ENCODE measurements around the gene RELA.
"Not testable (repeated sequence)": the region's sequence is repeated elsewhere in the genome, so short reads cannot be mapped to it uniquely, and the experiment has no call there.

Gene RELA

DNA sequence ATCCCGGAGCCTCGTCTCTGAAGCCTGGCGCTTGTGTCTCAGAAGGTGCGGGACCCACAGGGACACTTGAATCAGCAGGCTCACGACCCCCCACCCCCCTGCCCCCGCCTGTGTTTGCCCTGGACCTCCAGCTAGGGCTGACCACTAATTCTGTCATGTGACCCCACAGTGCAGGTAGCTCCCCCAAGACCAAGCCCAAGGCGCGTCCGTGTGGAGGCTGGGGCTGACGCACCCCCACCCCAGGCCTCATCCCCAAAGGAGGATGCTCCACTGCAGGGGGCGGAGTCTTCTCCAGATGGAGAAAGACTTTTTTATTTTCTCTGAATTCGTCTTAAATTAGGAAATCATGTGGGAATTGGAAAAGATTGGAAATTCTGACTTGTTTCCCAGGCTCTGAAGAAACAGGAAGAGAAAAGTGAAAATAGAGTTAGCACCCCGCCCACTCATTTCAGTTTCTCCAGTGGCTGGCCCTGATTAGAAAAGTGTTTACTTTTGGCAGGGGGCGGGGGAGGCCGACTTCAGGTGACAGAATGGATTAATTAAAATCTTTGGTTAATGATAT, 1.0 kb upstream of the RELA start:
- no peak for DNase-seq (ENCODE audit: low spot score)

DNA sequence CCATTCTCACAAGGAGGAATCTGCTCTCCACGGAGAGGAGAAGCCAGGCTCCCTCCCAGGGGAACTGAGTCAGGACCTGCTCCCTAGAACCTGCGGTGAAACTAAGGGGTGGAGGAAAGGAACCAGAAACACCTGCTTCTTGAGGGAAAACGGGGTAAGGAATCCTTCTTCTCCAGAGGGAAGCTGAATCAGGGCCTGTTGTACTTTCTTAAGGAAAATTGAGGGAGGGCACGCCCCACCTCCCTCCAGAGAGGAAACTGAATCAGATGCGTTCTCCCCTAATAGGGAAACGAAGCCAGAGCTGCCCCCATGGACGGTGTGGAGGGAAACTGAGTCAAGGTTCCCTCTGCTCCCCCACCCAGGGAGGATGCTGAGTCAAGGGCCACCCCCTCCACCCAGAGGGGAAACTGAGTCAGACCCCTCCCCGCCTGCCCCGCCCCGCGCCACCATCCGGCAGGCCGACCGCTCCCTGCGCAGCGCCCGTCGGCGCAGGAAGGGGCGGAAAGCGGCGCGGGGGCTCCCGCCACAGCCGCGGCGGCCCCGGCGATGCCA, 393 bp downstream of the RELA start:
- DNase-seq (ENCODE audit: low spot score): no peak

DNA sequence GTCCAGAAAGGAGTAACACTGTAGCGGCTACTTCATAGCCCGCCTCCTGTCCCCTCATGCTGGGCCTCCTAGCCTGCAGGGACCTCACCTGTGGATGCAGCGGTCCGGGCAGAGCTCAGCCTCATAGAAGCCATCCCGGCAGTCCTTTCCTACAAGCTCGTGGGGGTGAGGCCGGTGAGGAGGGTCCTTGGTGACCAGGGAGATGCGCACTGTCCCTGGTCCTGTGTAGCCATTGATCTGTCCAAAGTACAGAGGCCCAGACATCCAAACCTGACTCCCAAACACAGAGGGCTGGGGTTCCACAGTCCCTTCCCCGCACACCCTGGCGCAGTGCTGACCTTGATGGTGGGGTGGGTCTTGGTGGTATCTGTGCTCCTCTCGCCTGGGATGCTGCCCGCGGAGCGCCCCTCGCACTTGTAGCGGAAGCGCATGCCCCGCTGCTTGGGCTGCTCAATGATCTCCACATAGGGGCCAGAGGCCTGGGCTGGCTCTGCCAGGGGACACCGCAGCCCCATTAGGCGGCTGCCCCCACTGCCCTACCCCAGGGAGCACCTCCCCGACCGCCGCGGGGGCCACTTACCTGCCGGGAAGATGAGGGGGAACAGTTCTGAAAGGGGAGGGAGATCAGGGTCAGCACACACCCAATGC, 993 bp downstream of the RELA start:
- no peak for DNase-seq (ENCODE audit: low spot score)

DNA sequence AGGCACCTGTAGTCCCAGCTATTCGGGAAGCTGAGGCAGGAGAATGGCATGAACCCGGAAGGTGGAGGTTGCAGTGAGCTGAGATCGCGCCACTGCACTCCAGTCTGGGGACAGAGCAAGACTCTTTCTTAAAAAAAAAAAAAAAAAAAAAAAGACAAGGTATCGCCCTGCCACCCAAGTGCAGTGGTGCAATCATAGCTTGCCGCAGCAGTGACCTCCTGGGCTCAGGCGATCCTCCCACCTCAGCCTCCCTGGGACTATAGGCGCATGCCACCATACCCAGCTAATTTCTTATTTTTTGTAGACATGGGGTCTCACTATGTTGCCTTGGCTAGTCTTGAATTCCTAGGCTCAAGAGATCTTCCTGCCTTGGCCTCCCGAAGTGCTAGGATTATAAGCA, 1.8 kb downstream of the RELA start:
- not testable (repeated sequence) for DNase-seq (ENCODE audit: low spot score)

DNA sequence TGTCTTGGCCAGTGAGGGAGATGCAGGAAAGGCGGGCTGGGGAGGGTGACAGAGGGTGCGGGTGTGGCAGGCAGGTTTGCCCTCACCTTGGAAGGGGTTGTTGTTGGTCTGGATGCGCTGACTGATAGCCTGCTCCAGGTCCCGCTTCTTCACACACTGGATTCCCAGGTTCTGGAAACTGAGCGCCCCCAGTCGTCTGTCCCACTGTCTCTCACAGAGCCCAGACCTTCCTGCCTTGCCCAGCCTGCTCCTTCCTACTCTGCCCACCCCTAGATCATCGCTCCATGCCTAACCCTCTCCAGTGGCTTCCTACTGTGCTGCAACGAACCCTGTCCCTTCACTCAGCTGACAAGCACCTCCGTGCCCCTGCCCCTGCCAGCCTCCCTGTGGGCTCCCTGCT, 2.7 kb downstream of the RELA start:
- DNase-seq (ENCODE audit: low spot score): no peak

DNA sequence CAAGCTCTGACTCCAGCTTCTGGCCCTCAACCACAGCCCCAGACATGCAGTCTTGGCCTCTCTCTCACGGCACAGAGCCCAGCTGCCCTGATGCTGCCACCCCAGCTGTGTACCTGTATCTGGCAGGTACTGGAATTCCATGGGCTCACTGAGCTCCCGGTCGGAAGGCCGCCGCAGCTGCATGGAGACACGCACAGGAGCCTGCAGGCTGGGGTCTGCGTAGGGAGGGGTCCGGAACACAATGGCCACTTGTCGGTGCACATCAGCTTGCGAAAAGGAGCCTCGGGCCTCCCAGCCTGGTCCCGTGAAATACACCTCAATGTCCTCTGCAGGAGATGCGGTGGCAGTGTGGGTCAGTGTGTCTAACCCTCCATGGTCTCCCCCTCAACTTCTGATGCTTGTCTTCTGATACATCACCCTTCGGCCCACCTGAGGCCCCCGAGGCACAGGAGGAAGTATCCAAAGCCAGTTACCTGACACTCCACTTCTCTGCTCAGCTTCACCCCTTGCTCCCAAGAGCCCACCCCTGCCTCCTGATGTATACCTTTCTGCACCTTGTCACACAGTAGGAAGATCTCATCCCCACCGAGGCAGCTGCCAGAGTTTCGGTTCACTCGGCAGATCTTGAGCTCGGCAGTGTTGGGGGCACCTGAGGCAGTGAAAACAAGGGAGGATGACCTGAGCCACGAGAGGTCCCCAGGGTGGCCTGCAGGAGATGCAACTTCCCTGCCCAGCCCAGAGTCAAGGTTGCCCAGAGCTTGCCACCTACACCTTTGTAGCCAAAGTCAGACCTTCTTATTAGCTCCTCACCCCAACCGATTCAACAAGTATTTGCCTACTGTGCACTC, 4.3 kb downstream of the RELA start:
- no peak for DNase-seq (ENCODE audit: low spot score)

DNA sequence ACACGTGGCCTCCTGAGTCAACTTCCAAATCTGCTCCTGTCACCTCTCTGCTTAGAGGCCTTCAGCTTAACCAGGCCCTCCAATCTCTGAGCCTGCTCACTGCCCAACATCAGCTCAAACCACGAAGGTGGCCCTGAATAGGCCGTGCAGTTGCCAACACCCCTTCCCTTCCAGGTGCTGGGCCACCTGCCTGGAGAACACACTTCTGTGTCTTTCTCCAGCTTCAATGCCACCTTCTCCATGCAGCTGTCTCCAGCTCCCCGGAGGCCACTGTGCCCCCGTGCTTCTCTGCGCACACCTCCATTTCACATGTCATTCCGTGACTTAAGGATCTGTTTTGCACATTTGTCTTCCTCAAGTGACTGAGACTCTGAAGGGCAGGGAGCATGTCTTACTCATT, 5.3 kb downstream of the RELA start:
- no peak for DNase-seq (ENCODE audit: low spot score)

DNA sequence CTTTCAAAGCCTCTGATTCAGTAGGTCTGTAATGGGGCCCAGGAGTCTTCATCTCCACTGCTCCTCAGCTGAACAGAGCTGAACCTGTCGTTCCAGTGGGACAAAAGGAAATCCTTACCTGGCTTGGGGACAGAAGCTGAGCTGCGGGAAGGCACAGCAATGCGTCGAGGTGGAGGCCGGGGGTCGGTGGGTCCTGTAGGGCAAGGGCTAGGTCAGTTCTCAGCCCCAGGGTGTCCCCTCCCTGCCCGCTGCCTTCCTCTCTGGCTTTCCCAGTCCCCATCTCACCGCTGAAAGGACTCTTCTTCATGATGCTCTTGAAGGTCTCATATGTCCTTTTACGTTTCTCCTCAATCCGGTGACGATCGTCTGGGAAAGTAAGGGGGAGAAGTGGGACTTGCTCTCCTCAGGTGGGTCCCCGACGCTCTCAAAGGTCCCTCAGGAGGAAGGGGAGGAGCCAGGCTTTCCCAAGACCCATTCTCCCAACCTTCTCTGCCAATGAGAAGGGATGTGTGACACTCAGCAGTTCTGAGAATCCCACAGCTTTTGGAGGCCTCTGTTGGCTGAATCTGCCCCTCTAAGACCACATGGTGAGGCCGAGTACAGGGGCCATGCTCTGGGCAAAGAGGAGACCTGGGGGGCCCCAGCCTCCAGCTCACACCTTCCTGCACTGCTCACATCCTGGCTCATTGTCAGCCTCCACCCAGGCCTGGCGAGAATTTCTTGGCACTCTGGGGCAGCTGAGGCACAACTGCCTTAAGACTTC, 7.0 kb downstream of the RELA start:
- no peak for DNase-seq (ENCODE audit: low spot score)

DNA sequence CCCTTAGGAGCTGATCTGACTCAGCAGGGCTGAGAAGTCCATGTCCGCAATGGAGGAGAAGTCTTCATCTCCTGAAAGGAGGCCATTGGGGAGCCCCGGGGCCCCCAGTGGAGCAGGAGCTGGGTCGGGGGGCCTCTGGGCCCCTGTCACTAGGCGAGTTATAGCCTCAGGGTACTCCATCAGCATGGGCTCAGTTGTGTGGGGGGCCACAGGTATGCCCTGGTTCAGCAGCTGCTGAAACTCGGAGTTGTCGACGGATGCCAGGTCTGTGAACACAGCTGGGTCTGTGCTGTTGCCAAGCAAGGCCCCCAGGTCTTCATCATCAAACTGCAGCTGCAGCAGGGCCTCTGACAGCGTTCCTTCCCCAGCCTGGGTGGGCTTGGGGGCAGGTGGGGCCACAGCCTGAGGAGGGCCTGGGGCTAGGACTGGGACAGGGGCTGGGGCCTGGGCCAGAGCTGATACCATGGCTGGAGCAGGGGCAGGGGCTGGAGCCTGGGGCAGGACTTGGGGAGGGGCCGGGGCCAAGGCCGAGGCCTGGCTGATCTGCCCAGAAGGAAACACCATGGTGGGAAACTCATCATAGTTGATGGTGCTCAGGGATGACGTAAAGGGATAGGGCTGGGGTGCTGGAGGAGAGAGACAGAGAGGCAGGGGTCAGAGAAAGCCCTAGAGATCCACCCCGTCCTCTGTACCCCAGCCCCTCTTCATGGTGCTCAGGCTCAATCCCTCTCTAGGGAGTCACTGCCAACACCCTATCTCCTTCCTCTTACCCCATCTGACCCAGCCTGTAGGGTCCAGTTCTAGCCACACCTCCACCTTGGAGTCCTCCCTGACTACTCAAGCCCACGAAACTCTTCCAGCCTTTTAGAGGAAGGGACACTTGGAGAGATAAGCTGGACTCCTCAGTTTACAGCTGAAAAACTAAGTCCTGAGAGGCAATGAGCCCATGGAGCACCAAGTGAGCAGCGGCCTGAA, 8.1 kb downstream of the RELA start:
- DNase-seq (ENCODE audit: low spot score): no peak

DNA sequence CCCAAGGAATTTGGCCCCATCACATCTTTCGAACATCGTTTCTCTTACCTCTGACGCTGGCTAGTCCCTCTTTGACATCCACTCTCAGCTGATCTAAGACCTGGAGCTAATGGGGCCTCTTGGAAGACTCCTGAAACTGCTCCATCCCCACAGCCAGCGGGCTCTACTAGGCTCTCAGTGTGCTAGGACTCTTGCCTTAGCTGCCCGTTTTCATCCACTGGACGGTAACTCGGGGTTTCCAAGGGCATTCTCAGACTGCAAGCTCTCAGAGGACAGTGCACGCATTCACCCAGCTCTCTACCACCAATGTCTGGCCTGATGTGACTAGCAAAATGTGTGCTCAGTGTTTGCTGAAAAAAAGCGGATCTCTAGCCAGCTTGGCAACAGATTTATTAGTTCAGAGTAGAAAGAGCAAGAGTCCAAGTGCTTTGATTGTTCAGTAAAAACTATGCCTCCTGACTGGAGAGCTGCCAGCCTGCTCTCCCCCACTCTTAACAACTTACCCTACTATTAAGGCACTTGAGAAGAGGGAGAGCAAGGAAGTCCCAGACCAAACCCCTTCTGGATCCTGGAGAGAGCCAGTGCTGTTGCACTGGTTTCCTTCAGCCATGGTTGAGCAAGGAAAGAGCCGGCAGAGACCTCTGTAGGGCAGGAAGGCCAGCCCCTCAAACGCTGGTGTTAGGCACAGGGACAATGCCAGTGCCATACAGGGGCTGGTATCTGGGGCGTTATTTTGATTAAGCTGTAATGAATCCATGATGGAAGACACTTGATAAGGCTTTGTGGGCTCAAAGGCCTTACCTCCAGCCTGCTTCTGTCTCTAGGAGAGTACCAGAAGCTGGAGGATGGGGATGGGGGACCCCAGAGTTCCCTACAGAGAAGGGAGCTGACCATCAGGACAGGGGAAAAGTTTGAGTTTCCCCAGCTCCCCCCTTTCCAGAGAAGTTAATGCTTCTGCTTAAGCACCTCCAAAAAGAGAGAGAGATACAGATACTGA, 9.2 kb downstream of the RELA start:
- DNase-seq (ENCODE audit: low spot score): no peak

DNA sequence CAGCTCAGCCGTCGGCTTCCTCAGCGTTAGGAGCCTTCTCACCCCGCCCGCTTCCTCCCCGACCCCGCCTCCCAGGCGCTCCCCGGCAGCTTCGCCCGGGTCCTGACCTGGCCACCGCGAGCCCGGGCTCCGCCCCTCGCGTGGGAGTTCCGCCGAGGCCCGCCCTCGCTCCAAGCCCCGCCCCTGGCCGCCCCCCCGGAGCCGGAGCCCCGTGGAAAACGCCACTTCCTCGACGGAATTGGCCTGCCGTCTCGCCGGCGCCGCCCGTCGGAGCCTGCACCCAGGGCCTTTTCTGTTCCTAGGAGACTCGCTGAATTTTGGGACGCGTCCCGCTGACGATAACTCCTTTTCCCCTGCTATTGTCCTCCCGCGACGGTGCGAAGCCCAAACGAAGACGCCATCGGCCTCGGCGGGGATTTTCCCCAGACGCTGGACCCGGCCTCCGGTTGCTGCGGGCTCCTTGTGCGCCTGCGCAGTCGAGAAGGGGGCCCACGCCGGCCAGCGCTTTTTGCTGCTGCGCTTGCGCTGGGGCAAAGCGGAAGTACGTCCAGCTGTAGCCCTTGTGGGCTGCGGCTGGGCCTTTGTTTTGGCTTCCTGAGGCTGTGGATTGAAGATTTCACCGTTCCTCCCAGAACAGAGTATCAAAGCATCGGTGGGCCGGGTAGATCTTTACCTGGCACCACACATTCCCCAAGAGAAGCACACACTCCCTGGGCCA, 10.0 kb downstream of the RELA start:
- peak; percentile 94 for DNase-seq (ENCODE audit: low spot score)

DNA sequence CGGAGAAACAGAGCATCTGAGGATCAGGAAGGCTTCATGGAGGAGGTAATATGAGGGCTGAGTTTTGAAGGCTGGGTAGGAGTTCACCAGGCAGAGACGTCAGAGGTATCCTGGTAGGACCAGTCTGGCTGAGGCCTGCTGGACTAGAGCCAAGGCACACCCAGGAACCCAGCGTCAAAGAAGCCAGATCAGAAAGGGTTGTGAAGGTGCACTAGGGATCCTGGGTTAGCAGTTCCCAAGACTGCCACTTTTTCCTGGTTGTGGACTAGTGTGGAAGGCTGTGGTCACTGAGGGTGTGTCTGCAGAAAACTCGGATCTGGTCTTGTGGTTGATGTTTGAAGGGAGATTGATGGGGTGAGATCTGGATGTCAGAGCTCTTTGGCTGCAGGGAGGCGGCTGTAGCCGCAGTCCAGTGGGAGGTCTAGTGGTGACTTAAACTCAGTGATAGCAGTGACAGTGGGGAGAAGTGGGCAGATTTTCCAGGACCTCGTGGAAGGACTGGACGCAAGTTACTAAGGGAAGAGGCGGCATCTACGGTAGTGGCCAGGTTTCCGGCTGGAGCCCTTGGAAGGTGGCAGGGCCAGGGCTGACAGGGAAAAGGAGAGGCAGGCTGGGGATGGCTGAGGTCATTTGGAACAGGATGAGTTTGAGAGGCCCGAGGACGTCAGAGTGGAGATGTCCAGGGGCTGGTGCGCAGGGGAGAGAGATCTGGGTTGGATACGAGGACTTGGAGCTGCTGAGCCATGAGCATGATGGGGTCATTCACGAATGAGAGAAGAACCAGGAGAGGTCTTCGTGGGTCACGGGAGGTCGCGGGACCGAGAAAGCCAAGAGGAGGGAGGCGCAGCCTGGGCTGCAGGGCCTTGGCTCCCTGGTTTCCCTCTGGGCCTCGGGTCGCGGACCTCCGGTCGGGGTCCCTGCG, 10.9 kb downstream of the RELA start:
- DNase-seq (ENCODE audit: low spot score): peak; percentile 55

DNA sequence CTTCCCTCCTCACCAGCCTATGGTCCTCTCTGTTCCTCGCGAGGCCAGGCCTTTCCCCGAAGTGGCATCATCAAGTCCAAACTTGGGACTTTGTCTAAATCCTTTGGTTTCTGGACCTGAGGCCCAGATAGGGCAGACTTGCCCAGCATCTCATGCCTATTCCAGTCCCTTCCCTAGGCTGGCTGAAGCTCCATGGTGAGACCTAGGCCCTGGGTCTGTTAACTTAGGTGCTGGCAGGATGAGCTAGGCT, 11.5 kb downstream of the RELA start:
- no peak for DNase-seq (ENCODE audit: low spot score)

DNA sequence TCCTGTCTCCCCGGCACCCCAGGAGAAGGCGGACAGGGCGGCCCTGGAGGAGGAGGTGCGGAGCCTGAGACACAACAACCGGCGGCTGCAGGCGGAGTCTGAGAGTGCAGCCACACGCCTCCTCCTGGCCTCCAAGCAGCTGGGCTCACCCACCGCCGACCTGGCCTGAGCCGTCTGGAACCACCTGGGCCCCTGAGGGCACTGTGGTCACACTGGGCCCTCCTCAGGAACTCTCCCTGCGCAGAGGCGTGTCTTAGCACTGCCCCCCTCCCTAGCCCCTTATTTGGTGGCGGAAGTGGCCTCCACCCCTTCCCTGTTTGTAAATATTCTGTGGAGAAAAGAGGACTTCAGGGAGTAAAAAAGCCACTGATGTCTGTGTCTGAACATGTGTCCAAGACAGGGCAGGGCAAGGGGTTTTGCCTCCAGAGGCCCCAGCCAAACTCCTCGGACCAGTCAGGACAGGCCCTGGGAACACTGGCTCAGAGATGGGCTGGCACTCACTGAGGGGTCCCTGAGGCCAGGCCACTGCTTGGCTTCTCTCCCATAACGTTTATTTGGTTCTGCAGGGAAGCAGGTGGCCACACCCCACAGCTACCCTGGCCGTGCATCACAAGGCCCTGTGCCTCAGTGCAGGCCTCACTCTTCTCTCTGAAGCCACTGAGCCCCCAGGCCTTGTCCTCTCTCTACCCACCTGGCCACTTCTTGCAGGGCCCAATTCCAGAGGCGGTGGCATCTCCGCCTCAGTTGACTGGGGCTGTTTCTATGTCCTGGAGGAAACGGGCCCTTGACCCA, 12.0 kb downstream of the RELA start:
- DNase-seq (ENCODE audit: low spot score): no peak

DNA sequence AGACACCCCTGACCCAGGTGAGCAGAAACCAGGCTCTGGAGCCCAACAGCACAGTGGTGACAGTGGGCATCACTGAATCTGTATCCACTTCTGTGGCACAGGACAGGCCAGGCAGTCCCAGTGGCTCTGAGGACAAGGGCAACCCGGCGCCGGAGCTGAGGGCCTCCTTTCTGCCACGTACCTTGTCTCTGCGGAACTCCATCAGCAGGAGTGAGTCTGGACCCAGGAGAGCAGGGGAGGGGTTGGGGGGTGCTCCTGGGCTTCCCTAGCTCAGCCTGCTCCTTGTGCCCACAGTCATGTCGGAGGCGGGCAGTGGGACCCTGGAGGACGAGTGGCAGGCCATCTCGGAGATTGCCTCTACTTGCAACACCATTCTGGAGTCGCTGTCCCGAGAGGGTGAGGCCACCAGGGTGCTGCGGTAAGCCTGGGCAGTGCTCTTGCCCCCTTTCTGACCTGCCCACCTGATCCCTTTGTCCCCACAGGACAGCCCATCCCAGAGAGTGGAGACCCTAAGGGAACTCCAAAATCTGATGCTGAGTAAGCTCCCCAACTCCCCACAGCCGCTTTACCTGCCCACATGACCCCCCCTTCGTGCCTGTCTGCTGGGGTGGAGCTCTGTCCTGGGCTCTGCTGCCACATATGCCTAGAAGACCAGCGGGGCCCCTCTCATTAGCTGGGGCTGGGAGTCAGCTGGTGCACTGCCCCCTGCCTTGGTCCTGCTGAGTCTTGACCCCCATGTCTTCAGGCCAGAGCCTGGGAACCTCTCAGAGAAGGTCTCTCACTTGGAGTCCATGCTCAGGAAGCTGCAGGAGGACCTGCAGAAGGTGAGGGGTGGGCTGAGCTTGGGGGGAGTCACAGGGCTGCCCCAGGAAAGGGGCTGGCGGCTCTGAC, 12.8 kb downstream of the RELA start:
- no peak for DNase-seq (ENCODE audit: low spot score)

DNA sequence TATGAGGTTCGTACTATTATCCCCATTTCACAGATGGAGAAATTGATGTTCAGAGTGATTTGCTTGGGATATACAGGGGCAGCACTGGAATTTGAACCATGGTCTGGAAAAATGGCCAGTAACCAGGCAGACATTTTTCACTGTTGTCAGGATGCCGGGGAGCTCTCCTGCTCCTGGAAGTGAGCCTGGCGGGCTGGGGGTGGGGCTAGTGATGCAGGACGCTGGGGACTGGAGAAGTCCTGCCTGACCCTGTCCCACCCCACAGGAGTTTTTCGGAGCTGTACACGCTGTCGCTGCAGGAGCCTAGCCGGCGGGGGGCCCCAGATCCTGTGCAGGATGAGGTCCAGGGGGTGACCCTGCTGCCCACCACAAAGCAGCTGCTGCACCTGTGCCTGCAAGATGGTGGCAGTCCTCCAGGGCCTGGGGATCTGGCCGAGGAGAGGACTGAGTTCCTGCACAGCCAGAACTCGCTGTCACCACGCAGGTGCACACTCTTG, 13.7 kb downstream of the RELA start:
- no peak for DNase-seq (ENCODE audit: low spot score)

Measured in kidney capillary endothelial cell (primary cell).